GM12892 (cell line): ENCODE data around the gene WDR62.

Experiments
- POLR2A ChIP-seq: IDR thresholded peaks from 2 replicates; pipeline ENCODE4 v1.6.1; 2011; ENCODE audit warnings: low read depth, low read length, control low read depth
- POLR2AphosphoS5 ChIP-seq: IDR thresholded peaks from 2 replicates; pipeline ENCODE4 v1.6.1; 2011; ENCODE audit warnings: low read depth, low read length, control low read depth
- TAF1 ChIP-seq: IDR thresholded peaks from 2 replicates; pipeline ENCODE4 v1.6.1; 2011; ENCODE audit warnings: low read depth, mild to moderate bottlenecking, control low read depth, low read length, borderline replicate concordance

- TF ChIP-seq POLR2A = no peak
- TF ChIP-seq POLR2AphosphoS5 = no peak
- no peak for TF ChIP-seq TAF1
These were observed 95.9 kb downstream of the WDR62 start for GRCh38 chr19:36150586-36150985.
